CD4-positive, alpha-beta T cell treated with Interleukin-10 for 1 hour (primary cell): ENCODE measurements around the gene SRGAP1.
"Not testable (repeated sequence)": the region's sequence is repeated elsewhere in the genome, so short reads cannot be mapped to it uniquely, and the experiment has no call there.

Experiments
- DNase-seq: peaks from one replicate; pipeline ENCODE4 v3.0.0-alpha.2; 2020

The SRGAP1 gene

DNA sequence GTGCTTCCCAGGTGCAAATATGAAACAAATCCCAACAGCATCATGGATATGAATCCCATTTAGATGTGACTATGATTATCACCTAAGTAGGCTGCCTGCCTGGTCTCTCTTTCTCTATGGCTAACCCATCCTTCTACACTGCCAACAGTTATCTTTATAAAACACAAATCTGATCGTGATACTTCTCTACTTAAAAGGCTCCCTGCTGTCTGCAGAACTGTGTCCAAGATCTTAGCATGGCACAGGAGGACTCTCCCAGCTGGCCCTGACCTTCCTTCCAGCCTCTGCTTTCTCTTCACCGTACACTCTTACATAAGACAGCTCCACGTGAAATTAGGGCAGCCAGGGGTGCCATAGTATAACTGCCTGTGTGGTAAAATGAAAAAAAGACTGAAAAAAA lies 3.5 kb upstream of the SRGAP1 start:
- no peak for DNase-seq

DNA sequence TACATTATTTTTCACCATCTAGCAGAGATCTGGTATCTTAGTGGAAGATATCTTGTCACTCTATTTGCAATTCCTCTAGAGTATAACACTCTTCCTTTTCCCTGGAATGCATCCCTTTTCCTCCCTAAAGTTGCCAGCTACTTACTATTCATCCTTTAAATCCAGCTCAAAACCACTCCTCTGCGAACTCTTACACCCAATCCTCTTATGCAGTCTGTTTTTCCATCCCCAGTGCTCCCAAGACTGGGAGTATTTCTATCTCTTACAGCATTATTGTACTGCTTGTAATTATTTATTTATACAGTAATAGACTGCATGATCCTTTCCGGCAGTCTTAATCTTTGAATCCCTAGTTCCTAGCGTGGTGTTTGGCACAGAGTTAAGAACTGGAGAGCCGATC lies 2.9 kb upstream of the SRGAP1 start:
- no peak for DNase-seq

DNA sequence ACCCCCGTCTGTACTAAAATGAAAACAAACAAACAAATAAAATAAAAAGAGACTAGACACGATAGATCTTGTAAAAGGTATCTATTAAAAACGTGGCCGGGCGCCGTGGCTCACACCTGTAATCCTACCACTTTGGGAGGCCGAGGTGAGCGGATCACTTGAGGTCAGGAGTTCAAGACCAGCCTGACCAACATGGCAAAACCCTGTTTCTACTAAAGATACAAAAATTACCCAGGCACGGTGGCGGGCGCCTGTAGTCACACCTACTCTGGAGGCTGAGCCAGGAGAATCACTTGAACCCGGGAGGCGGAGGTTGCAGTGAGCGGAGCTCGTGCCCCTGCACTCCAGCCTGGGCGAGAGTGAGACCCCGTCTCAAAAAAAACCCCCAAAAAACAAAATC lies 1.8 kb upstream of the SRGAP1 start:
- DNase-seq, result not testable (repeated sequence)

DNA sequence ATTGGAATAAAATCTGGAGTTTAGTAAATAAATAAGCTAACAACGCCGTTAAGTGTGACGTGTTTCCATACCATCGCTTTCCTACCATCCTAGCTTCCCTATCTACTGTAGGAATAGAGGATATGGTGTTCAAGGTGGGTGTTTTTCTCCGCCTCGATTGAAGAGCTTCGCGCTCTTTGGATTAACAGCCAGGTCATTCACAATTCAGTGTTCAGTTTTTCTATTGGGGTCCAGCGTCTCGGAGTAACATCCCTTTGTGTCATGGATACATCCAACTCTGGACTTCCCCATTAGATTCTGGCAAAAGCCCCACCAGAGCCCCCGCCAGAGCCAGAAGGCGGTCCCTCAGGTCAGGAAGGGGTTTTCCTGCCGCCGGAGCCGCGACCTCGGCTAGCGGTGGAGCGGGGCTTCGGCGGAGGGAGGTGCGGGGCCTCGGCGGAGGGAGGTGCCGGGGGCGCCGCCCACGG lies 1.2 kb upstream of the SRGAP1 start:
- no peak for DNase-seq

DNA sequence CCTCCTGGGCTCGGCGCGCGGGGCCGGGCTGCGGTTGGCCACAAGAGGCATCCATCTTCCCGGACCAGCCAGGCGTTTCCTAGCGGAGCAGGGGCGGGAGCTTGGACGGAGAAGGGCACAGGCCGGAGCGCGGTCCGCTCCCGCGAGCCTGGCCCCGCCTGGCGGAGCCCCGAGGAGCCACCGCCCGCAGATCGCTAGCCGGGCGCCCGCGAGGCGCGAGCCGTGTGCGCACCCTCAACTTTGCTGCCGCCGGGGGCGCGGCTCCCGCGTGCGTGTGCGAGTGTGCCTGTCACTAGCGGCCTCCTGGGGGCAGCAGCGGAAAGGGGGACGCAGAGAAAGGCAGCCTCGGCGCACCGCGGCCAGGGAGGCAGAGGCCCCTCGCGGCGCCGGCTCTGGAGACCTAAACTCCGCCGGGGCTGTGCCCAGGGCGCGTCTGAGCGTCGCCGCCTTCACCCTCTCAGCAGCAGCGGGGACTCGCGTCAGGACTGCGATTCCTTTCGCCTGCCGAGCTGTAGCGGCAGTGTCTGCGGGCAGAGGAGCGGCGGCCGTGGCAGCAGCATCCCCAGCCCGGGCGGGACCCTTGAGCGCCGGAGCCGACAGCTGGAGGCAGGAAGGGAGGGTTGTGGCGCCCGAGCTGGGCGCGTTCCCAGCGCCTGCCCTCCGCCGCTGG lies 644 bp upstream of the SRGAP1 start:
- DNase-seq, result peak; percentile 80

DNA sequence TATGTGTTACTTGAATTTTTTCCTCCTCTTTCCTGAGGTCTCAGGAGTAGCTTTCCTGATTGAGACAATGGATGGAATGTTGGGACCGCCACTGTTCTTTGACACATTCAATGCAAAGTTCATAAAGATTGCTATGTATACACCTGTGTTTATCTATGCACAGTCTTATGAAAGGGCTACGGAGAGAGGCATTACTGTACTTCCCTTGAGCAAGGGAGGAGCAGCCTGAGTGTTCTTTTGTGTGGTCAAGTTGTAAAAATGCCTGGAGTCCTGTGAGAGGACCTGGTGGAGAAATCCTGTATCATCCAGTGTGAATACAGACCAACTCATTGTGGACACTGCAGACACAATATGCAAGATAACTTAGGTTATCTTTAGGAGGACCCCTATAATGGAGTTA lies 1.2 kb downstream of the SRGAP1 start:
- no peak for DNase-seq

DNA sequence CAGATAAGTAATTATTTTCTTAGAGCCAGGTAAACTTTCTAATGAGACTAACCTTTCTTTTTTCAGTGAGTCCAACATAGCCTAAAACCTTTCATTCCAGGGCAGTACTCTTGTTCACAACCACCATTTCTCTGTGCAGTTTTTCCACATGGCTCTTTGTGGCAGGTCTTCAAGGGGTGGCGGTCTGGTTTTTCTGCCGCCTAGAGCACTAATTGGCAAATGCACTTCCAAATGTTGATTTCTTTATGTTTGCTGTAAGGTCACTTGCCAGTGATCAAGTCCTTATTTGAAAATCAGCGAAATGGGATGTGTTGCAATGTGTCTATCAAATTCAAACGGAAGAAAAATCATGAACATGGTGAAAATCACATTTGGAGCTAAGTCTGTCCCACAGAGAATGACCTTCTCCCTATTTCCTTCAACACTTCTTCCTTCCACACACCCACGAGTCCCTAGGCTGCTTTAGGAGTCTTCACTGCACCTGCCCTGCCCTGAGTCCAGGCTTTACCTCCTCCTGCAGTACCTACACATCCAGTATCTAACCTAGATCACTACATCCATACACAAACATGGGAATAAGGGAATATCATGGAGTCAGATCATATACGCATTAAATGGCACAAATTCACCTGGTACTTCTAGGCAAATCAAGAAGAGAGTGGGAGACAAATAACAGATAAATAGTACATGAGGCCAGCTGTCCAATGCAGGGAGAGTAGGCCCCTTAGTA lies 1.9 kb downstream of the SRGAP1 start:
- no peak for DNase-seq

DNA sequence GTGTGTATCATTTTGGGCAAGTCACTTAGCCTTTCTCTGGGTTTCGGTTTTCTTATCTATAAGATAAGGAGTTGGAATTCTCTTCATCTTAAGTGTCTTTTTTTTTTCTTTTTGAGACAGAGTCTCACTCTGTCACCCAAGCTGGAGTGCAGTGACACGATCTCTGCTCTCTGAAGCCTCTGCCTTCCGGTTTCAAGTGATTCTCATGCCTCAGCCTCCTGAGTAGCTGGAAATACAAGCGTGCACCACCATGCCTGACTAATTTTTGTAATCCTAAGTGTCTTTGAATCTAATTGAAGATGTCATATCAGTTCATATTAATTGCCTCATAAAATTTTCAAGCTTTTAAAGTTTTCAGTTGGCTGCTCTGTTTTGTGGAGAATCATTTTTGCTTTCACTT lies 4.0 kb downstream of the SRGAP1 start:
- no peak for DNase-seq

DNA sequence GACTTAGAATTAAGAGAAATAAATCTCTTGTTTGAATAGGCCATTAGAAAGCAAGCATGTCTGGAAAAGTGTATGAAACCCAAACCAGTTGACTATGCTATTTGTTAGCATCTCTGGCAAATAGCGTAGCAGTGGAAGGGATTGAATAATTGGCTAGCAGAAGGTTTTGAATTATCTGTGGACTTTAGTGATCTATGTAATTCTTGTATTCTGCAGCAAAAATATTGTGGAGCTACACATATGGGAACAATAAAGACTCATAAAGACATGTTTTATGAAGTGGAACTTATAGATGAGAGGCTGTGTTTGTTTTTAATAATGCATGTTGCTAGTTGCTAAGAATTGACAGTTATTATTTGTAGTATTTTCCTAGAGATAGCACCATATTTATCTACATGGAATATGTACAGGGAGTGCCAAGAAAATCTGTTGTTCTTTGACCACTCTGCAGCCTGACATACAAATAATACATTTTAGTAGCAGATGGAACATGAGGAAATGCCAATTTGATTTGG lies 4.7 kb downstream of the SRGAP1 start:
- DNase-seq, result no peak

DNA sequence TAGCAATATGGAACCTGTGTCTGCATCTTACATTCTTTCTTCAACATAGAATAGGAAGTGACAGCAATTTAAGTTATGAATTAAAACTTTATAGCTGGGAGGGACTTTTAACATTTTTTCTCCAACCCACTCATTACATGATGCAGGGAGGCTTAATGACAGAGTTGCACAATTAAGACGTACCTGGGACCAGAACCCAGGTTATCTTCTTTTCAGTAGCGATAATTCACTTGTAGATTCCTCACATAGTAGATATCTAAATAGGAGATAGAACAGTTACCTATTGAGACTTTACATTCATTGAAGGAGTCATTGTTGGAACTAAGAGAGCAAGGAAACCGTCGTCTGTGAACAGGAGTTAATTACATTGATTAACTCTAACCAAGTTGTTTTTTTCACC lies 5.1 kb downstream of the SRGAP1 start:
- DNase-seq, result no peak

DNA sequence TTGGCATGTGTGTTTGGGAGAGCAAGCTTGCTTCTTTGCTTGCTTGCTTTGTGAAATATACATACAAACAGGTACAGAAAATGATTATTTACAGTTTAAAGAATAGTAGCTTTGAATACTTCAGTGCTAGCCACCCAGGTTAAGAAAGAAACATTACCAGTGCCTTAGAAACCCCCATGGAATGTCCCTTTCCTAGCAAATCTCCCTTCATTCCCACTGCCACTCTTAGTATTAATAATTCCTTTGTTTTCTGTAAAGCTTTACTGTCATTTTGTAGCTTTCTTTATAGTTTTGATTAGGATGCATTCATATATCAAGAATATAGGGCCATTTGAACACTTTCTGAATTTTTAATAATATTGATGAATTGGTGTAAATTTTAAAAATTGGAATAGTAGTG lies 9.5 kb downstream of the SRGAP1 start:
- DNase-seq, result no peak

DNA sequence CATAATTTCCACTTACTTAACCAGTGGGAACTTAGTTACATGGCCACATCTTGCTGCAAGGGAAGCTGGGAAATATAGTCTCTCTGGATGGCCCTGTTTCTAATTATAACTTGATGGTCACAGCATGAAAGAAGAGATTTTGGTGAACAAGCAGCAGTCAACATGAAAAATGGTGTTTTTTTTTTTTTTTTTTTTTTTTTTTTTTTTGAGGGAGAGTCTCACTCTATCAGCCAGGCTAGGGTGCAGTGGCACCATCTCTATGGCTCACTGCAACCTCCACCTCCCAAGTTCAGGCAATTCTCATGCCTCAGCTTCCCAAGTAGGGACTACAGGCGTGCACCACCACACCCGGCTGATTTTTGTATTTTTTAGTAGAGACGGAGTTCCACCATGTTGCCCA lies 10.8 kb downstream of the SRGAP1 start:
- no peak for DNase-seq

DNA sequence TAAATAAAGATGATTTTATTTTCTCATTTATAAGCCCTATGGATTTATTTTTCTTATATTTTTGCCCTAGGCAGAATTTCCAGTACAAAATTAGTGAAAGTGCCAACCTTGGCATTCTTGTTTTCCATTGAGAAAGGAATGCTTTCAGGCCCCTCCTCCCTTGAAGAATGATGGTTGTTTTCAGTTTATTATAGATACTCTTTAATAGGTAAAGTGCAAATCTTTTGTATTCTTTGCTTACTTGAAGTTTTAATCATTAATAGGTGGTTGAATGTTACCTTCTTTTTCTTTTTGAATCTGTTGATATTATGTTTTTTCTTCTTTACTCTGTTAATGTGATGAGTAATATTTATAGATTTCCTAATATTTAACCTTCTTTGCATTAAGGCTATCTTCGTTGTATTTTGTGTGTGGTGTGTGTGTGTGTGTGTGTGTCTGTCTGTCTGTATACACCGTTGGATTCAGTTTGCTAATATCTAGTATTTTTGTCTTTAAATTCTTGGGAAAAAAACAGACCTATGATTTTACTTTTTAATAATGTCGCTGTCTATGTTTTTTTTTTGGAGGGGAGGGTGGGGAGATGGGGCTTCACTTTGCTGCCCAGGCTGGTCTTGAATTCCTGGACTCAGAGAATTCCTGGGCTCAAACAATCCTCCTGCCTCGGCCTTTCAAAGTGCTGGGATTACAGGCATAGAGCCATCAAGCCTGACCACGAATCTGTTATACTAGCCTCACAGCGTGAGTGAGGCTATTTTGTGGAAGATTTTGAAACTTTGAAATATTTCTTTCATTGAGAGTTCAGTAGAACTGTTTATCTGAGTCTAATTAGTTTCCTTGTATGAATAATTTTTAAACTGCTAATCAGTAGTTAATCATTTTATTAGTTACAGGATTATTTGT lies 13.5 kb downstream of the SRGAP1 start:
- DNase-seq, result no peak

DNA sequence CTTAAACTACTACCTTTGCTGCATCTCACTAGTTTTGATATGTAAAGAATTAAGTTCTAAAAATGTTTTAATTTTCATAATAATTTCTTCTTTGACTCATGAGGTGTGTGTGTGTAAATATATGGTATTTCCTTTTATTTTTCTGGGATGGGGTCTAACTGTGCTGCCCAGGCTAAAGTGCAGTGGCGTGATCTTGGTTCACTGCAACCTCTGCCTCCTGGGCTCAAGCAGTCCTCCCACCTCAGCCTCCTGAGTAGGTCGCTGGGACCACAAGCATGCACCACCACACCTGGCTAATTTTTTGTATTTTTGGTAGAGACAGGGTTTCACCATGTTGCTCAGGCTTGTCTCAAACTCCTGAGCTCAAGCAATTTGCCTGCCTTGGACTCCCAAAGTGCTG lies 15.4 kb downstream of the SRGAP1 start:
- not testable (repeated sequence) for DNase-seq

DNA sequence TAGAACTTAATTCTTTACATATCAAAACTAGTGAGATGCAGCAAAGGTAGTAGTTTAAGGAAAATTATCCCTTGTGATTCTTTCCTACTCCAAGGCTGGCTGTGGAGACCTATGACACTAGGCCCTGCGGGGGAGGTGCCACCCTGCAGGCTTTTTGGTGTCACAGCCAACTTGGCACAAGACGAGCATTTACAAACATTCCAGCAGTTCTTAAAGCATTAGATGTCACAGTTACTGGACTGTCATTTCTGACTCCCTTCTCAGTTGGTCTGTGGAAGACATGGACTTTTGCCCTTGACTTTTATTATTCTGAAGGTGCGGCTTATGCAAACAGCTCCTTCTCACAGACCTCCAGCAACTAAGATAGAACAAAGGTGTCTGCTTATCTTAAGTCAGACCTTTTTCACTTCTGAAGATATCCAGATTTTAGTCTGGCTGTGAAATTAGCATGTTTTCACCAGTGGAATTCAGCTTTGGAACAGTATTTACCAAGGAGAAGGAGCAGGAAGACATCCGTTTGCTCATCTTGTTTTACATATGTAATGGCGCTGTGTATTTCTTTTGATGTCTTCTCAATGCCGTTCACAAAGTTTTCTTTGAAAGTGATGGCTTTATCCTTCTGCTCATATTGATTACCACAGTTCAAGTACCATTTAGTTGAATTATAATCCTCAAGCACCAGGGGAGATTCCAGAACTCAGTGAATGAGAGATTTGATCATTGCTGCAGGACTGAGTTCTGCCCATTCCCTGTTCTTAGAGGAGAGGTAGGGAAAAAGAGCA lies 17.9 kb downstream of the SRGAP1 start:
- no peak for DNase-seq

DNA sequence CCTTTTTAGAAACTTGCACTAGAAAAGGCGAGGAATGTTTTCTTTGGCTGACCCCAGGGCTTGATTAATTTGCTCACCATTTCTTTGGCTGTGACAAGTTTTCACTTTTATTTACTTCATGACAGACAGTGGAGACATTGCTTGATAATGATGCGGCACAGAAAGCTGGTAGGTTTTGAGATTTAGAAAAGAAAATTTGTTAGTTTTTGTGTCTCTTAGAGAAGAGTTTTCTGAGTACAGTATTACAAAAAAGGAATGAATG lies 18.4 kb downstream of the SRGAP1 start:
- DNase-seq, result no peak

DNA sequence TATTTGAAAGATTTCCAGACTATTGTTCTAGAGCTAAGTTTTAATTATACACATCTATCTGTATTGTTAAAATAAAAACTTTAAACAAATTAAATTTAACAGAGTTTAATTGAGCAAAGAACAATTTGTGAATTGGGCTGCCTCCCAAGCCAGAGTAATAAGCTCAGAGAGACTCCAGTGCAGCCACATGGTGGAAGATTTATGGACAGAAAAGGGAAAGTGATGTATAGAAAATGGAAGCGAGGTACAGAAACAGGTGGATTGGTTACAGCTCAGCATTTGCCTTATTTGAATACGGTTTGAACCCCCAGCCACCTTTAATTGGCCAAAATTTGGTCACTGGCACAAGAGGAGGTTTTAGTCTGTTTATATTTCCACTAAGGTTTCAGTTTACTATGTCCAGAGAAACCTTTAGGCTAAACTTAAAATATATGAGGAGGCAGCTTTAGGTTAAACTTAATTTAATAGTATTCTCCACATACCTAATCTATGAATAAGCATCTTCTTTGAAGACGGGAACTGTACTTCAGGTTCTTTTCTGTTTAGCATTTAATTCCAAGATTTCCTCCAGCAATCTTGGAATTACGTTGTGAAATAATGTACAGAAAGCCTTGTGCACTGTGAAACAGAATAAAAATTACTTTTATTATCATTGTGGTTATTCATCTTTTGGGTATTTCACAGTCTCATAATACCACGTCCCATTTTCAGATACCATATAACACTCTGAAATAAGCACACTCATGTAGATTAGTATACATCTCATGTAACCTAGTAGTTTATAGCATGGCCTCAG lies 19.4 kb downstream of the SRGAP1 start:
- DNase-seq, result no peak

DNA sequence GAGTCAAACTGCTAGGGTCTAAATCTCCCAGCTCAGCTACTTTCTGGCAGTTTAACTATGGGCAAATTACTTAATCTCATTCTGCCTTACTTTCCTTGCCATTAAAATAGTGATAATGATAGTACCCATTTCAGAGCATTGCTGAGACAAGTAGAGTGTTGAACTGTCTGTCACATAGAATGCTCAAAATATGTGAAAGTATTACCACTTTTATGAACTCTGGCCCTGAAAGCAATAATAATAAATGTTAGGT lies 19.9 kb downstream of the SRGAP1 start:
- no peak for DNase-seq

DNA sequence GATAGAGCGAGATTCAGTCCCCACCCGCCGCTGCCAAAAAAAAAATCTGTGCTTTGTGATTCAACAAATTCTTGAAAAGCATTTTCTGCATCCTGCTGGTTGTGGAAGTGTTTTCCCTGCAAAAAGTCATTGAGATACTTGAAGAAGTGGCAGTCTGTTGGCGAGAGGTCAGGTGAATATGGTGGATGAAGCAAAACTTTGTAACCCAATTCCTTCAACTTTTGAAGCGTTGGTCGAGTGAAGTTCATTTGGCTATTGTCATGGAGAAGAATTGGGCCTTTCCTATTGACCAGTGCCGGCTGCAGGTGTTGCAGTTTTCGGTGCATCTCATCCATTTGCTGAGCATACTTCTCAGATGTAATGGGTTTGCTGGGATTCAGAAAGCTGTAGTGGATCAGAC lies 20.9 kb downstream of the SRGAP1 start:
- DNase-seq, result no peak

DNA sequence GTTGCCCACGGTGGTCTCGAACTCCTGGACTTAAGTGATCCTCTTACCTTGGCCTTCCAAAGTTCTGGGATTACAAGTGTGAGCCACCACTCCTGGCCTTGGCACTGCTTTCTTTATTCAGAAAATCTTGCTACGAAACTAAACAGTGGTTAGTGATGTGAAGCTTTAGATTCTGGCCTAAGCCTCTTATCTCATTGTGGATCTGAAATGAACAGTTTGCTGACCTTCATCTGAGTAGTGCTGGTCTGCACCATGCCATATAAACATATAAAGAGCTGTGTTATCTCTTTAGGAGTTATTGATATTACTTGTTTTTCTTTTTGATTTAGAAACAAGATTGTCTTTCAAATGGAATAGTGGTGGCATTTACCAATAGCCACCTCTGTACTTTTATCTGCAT lies 22.6 kb downstream of the SRGAP1 start:
- no peak for DNase-seq

DNA sequence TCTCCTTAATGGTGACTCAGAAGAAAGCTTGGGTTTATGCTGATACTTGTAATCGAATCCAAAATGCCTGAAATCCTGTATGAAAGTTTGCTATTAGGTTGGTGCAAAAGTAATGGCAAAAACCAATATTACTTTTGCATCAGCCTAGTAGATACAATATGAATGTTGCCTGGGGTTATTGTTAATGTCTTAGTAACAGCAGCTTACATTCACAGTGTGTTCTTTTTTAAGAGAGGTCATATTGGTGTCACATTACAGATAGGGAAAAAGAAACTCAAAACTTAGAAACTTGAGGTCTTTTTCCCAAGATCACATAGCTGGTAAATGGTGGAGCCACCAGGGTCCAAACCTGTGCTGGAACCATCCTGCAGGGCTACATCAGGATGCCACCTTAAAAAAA lies 25.2 kb downstream of the SRGAP1 start:
- no peak for DNase-seq

DNA sequence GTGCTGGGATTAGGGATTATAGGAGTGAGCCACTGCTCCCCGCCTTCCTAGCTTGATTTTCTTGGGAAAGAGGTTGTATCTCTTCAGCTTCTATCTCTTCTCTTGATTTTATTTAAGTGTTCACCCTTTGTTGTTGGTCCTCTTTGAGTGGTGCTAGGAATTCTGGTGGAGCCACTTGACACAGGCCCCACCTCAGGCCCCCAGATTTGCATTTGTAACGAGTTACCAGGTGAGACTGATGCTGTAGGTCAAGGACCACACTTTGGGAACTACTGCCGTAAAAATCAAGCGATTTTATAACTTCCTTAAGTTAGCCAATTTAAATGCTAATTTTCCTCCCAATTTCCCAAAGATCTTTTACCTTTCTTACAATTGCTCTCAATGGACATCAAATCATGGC lies 26.3 kb downstream of the SRGAP1 start:
- DNase-seq, result no peak
